SJCRH30 (cell line): ENCODE measurements around the gene ARHGEF12. TPM values are rescaled to one million over a fixed set of nuclear protein-coding genes. Genes with fewer than 3 reads are reported as not detected.
"Not testable (repeated sequence)": the region's sequence is repeated elsewhere in the genome, so short reads cannot be mapped to it uniquely, and the experiment has no call there.

ENCODE experiments used
- DNase-seq, 2 experiments: peaks; one replicate each; pipeline ENCODE4 v3.0.0-alpha.2; 2015 to 2020
- H3K27ac ChIP-seq: fragments of 250-450 bp; sonication (Bioruptor Pico); 2 replicates; pipeline ENCODE4 v1.5.1; 2020; ENCODE audit warnings: mild to moderate bottlenecking, moderate library complexity
- H3K27me3 ChIP-seq: fragments of 250-450 bp; sonication (Bioruptor Pico); 2 replicates; pipeline ENCODE4 v1.5.1; 2020; ENCODE audit warnings: mild to moderate bottlenecking, moderate library complexity
- H3K36me3 ChIP-seq: fragments of 250-450 bp; sonication (Bioruptor Pico); 2 replicates; pipeline ENCODE4 v1.5.1; 2020; ENCODE audit warnings: mild to moderate bottlenecking, moderate library complexity
- H3K4me1 ChIP-seq: fragments of 250-450 bp; sonication (Bioruptor Pico); 2 replicates; pipeline ENCODE4 v1.5.1; 2020; ENCODE audit warnings: mild to moderate bottlenecking, moderate library complexity
- H3K4me3 ChIP-seq: fragments of 250-450 bp; sonication (Bioruptor Pico); 2 replicates; pipeline ENCODE4 v1.5.1; 2020; ENCODE audit warnings: mild to moderate bottlenecking, moderate library complexity
- H3K9me3 ChIP-seq: fragments of 250-450 bp; sonication (Bioruptor Pico); replicated peaks from 2 replicates; pipeline ENCODE4 v1.5.1; 2020; ENCODE audit warnings: mild to moderate bottlenecking, moderate library complexity
- total RNA-seq: library from RNA; depleted of rRNA; stranded (reverse); fragments of >200 nt; shearing (Covaris generic); gene quantifications from 2 replicates; pipeline ENCODE4 v1.2.3, GENCODE V29; 2014

The ARHGEF12 gene
- total RNA-seq, 1 experiment from 2014 or later: 36.2 TPM

- DNase-seq: no peak
- Histone ChIP-seq H3K36me3 (peaks cover 7% of the 10 kb centered on the region), H3K4me1 (no peaks in the 10 kb centered on the region), H3K9me3 (no peaks in the 10 kb centered on the region), H3K27me3 (no peaks in the 10 kb centered on the region), H3K4me3 (no peak overlapping the region), H3K27ac (no peak overlapping the region)
These were observed 145.9 kb downstream of the ARHGEF12 start for GRCh38 chr11:120482149-120482548.

DNA sequence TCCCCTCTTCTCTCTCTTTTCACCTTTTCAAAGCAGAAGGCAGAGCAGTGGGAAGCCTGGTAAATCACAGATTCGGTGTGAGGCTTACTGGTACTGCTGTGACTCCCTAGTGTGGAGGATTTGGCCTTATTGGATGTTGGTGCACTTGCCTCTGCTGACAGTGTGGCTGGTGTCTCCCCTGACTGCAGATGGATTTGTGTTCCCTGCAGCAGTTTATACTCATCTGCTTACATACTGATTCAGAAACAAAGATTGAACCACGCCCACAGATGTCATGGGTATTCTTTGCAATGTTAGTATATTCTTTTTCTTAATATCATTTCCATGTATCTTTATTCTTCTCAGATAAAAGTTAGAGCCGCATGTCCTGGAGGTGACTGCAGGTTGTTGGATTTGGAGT lies 148.5 kb downstream of the ARHGEF12 start:
- no peaks in the 10 kb centered on the region for H3K4me1 ChIP-seq
- H3K36me3 ChIP-seq: no peaks in the 10 kb centered on the region; the same call in 1 of the 2 replicates
- no peaks in the 10 kb centered on the region for H3K9me3 ChIP-seq
- no peak overlapping the region for H3K4me3 ChIP-seq
- H3K27ac ChIP-seq: no peak overlapping the region
- DNase-seq: no peak
- H3K27me3 ChIP-seq: no peaks in the 10 kb centered on the region

DNA sequence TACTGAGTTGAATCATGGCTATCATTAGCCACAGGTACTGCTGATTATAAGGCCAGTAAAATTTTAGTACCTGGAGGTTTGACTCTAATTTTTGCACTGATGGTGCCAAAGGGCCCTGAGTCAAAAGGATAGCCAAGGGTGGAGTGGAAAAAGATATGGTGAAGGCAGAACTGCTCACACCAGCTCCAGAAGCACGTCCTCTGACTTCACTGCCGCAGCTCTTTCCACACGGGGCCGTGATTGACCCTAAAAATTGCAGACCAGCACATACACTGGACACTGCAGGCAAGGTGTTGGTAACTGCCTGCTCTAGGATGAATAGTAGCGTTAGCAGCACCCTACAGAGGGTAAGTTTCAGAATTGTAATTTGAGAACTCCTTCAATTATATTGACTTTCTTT lies 149.9 kb downstream of the ARHGEF12 start:
- Histone ChIP-seq H3K4me1 (no peaks in the 10 kb centered on the region), H3K36me3 (no peaks in the 10 kb centered on the region; the same call in 1 of the 2 replicates), H3K9me3 (no peaks in the 10 kb centered on the region), H3K4me3 (no peak overlapping the region), H3K27ac (no peak overlapping the region), H3K27me3 (no peaks in the 10 kb centered on the region)
- no peak for DNase-seq

DNA sequence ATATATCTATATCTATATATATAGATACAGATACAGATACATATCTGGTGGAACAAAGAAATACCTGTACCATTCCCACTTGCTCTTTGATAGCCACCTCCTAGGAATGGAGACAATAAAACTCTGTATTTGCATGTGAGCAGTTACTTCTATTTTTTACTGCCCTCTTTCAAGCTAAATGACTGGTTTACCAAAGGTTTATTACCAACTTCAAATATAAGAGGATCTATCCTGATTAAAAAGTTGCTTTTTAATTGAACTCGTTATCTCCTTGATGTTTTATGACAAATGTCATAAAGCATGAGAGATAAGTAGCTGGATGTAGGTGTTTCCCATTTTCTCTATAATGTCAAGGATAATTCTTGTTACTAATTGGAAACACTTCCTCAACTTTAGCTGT lies 153.6 kb downstream of the ARHGEF12 start:
- H3K27me3 ChIP-seq: no peaks in the 10 kb centered on the region
- H3K9me3 ChIP-seq: no peaks in the 10 kb centered on the region
- H3K4me3 ChIP-seq: no peak overlapping the region
- no peaks in the 10 kb centered on the region for H3K4me1 ChIP-seq
- no peak for DNase-seq
- H3K36me3 ChIP-seq: no peaks in the 10 kb centered on the region
- H3K27ac ChIP-seq: no peak overlapping the region

GRCh38 chr11:120492486-120492885 lies 156.3 kb downstream of the ARHGEF12 start:
- DNase-seq: no peak
- H3K27ac ChIP-seq: no peak overlapping the region
- H3K9me3 ChIP-seq: no peaks in the 10 kb centered on the region

GRCh38 chr11:120494595-120494994 lies 158.4 kb downstream of the ARHGEF12 start:
- H3K4me1 ChIP-seq: no peaks in the 10 kb centered on the region
- DNase-seq: no peak
- no peak overlapping the region for H3K27ac ChIP-seq
- no peaks in the 10 kb centered on the region for H3K9me3 ChIP-seq
- H3K36me3 ChIP-seq: no peaks in the 10 kb centered on the region
- H3K27me3 ChIP-seq: no peaks in the 10 kb centered on the region
- no peak overlapping the region for H3K4me3 ChIP-seq

More at GRCh38 chr11:120492486-120492885, 156.3 kb downstream of the ARHGEF12 start:
- Histone ChIP-seq H3K4me3 (no peak overlapping the region), H3K27me3 (no peaks in the 10 kb centered on the region), H3K36me3 (no peaks in the 10 kb centered on the region), H3K4me1 (no peaks in the 10 kb centered on the region)

- H3K27ac ChIP-seq: no peak overlapping the region
- no peaks in the 10 kb centered on the region for H3K36me3 ChIP-seq
- no peak for DNase-seq
- no peaks in the 10 kb centered on the region for H3K9me3 ChIP-seq
- no peaks in the 10 kb centered on the region for H3K27me3 ChIP-seq
- H3K4me1 ChIP-seq: no peaks in the 10 kb centered on the region
- no peak overlapping the region for H3K4me3 ChIP-seq
These were observed 162.9 kb downstream of the ARHGEF12 start for GRCh38 chr11:120499088-120499487.

DNA sequence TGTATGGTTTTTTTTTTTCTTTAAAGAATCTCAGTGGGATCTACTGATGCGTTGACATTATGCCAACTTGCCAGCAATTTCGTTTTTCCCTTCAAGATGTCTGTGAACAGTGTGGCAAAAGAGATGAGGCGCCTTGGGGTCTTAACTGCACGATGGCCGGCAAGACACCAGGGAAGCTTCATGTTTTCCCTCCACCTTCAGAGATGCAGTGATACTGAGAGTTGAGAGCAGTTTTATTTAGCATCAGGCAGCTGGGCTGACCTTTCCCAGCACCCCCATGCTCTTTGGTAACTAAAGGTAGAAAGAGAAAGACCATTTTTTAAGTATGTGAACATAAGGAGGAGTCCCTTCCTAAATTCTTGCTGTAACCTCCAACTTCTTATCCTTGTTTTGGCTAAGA lies 163.6 kb downstream of the ARHGEF12 start:
- H3K27ac ChIP-seq: no peak overlapping the region
- no peaks in the 10 kb centered on the region for H3K9me3 ChIP-seq
- H3K4me1 ChIP-seq: no peaks in the 10 kb centered on the region
- no peak overlapping the region for H3K4me3 ChIP-seq
- H3K36me3 ChIP-seq: no peaks in the 10 kb centered on the region
- DNase-seq: no peak
- no peaks in the 10 kb centered on the region for H3K27me3 ChIP-seq

DNA sequence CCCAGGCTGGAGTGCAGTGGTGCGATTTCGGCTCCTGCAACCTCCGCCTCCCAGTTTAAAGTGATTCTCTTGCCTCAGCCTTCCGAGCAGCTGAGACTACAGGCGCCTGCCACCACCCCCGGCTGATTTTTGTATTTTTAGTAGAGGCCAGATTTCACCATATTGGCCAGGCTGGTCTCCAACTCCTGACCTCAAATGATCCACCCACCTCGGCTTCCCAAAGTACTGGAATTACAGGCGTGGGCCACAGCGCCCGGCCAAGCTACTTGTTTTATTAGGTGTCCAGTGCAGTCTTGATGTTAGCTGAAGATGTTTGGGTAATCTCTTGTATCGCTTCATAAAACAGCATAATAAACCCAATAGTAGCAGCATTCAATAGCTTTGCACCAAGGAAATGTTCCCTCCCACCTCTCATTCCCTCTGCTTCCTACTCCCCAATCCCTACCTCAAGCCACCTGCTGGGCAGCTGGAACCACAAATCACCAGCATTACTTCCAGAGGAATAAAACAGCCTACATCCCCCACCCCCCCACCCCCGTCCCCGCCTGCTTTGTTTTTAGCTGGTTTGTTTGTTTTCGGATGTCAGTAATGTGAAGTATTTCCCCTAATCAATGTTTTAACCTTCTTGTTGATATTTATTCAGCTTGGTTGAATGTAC lies 164.3 kb downstream of the ARHGEF12 start:
- no peak overlapping the region for H3K27ac ChIP-seq
- H3K4me3 ChIP-seq: no peak overlapping the region
- no peaks in the 10 kb centered on the region for H3K9me3 ChIP-seq
- H3K27me3 ChIP-seq: no peaks in the 10 kb centered on the region
- H3K36me3 ChIP-seq: no peaks in the 10 kb centered on the region
- DNase-seq: no peak
- H3K4me1 ChIP-seq: no peaks in the 10 kb centered on the region

DNA sequence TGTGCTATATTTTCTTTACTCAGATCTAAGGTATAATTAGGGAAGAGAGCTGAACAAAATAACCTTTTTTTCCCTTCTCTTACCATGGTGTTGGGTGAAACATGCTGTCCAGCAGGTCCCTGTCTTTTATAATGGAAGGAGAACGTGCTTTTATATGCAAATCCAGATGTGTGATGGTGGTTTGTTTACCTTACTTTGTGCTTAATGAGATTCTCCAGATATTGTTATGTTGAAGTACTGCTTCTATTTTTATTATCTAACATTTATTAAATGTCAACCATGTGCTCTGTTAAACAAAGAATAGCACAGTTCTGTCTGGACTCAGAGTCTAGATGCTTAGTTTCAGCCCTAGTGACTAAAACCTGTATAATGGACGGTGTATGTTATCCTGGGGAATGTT lies 165.2 kb downstream of the ARHGEF12 start:
- no peak overlapping the region for H3K27ac ChIP-seq
- DNase-seq: no peak
- no peaks in the 10 kb centered on the region for H3K4me1 ChIP-seq
- H3K36me3 ChIP-seq: no peaks in the 10 kb centered on the region
- H3K9me3 ChIP-seq: no peaks in the 10 kb centered on the region
- H3K27me3 ChIP-seq: no peaks in the 10 kb centered on the region
- no peak overlapping the region for H3K4me3 ChIP-seq

DNA sequence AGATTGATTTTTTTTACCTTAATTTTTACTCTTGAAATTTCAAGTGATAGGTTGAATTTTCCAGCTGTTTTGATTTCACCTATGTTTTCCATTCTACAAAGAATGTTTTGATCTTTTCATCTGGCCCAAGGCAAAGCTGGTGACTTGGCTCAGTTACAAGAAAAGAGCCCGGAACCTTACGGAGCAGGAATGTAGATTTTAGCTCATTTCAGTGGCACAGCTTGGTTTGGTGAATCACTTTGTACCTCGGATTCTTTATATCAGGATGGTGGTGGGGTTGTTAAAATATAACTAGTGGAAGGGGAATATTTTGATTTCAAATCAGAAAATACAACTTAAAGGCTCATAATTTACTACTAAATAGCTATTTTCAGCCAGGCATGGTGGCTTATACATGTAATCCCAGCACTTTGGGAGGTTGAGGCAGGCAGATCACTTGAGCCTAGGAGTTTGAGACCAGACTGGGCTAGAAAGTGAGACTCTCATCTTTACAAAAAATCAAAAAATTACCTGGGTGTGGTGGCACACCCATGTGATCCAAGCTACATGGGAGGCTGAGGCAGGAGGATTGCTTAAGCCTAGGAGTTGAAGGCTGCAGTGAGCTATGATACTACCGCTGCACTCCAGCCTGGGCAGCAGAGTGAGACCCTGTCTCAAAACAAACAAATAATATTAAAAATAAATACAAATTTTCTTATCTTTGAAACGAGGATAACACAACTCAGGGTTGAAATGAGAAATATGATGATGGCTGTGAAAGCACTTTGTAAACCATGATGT lies 166.0 kb downstream of the ARHGEF12 start:
- Histone ChIP-seq H3K36me3 (no peaks in the 10 kb centered on the region), H3K4me3 (no peak overlapping the region), H3K9me3 (no peaks in the 10 kb centered on the region), H3K27me3 (no peaks in the 10 kb centered on the region), H3K27ac (no peak overlapping the region), H3K4me1 (no peaks in the 10 kb centered on the region)
- no peak for DNase-seq

DNA sequence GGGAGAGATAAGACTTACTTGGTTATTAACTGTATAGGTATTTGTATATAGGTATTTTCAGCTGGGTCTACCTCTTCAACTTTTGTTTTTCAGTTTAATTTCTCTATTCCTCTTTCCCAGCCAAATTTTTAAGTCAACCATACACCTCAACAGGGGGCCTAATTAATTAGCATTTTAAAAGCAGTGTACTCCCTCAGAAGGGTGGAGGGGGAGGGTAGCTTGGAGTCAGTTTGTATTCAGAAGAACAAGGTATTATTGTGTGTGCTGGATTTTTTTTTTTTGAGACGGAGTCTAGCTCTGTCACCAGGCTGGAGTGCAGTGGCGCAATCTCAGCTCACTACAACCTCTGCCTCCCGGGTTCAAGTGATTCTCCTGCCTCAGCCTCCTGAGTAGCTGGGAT lies 167.3 kb downstream of the ARHGEF12 start:
- H3K4me1 ChIP-seq, DNase-seq, H3K4me3 ChIP-seq, H3K9me3 ChIP-seq, H3K36me3 ChIP-seq, H3K27ac ChIP-seq, H3K27me3 ChIP-seq: not testable (repeated sequence)

GRCh38 chr11:120505801-120506425 lies 169.7 kb downstream of the ARHGEF12 start:
- no peaks in the 10 kb centered on the region for H3K9me3 ChIP-seq
- no peaks in the 10 kb centered on the region for H3K27me3 ChIP-seq
- no peak overlapping the region for H3K27ac ChIP-seq
- no peaks in the 10 kb centered on the region for H3K4me1 ChIP-seq
- DNase-seq: no peak
- no peaks in the 10 kb centered on the region for H3K36me3 ChIP-seq
- no peak overlapping the region for H3K4me3 ChIP-seq

- no peak overlapping the region for H3K4me3 ChIP-seq
- H3K27ac ChIP-seq: no peak overlapping the region
- H3K9me3 ChIP-seq: no peaks in the 10 kb centered on the region
- DNase-seq: no peak
- H3K4me1 ChIP-seq: no peaks in the 10 kb centered on the region
- no peaks in the 10 kb centered on the region for H3K36me3 ChIP-seq
- H3K27me3 ChIP-seq: no peaks in the 10 kb centered on the region
These were observed 173.3 kb downstream of the ARHGEF12 start for GRCh38 chr11:120509346-120510053.
